ENCODE data around the gene PIP5K1B. TPM values are rescaled to one million over a fixed set of nuclear protein-coding genes. Genes with fewer than 3 reads are reported as not detected.

PIP5K1B gene
- total and polyA plus RNA-seq, 2 donors (not counting 1 experiment from before 2014, with no cell fraction given) = under 0.01 to 0.03 TPM

DNA sequence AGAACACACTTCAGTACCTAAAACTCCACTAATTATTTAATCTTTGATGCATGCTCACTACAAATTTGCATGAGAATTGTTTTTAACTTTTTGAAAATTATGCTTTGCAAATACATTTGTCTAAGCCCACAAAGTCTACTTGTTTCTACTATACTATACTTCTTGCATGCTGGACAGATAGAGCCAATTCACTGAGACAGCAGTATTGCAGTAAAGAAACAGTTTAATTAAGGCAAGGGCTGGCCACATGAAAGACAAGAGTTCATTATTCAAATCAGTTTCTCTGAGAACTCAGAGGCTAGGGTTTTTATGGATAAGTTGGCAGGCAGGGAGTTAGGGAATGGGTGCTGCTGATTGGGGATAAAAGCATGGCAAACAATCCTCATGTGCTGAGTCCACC is 324.5 kb downstream of the PIP5K1B start:
- no peak overlapping the region for H3K9ac ChIP-seq (ENCODE audit: insufficient read depth, low read length)
- no peaks in the 10 kb centered on the region for H3K27me3 ChIP-seq (ENCODE audit: control insufficient read depth, insufficient read depth, low read length)
- no peak overlapping the region for H3K4me3 ChIP-seq (replicated peaks in 1 of 4; ENCODE audit: control extremely low read depth in 1 of 4, insufficient read depth in 1 of 4, low read depth in 3 of 4, low read length in 4 of 4)
- H3K79me2 ChIP-seq (ENCODE audit: control insufficient read depth, insufficient read depth, low read length) = no peaks in the 10 kb centered on the region
- TF ChIP-seq EZH2 (IDR thresholded peaks at IDR 0.05; ENCODE audit: low read length, missing control alignments) = no peak
- TF ChIP-seq, protein P1, sequence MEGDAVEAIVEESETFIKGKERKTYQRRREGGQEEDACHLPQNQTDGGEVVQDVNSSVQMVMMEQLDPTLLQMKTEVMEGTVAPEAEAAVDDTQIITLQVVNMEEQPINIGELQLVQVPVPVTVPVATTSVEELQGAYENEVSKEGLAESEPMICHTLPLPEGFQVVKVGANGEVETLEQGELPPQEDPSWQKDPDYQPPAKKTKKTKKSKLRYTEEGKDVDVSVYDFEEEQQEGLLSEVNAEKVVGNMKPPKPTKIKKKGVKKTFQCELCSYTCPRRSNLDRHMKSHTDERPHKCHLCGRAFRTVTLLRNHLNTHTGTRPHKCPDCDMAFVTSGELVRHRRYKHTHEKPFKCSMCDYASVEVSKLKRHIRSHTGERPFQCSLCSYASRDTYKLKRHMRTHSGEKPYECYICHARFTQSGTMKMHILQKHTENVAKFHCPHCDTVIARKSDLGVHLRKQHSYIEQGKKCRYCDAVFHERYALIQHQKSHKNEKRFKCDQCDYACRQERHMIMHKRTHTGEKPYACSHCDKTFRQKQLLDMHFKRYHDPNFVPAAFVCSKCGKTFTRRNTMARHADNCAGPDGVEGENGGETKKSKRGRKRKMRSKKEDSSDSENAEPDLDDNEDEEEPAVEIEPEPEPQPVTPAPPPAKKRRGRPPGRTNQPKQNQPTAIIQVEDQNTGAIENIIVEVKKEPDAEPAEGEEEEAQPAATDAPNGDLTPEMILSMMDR (conservative IDR thresholded peaks at IDR 0.05 in 1 of 2, IDR thresholded peaks at IDR 0.05 in 1 of 2; ENCODE audit: low read depth in 1 of 2, low read length in 2 of 2) = no peak
- no peaks in the 10 kb centered on the region for H3K9me3 ChIP-seq (ENCODE audit: control insufficient read depth, insufficient read depth, low read depth, low read length)
- no peaks in the 10 kb centered on the region for H3K4me1 ChIP-seq (ENCODE audit: control insufficient read depth, extremely low read depth, insufficient read depth, low read length)
- H4K20me1 ChIP-seq (ENCODE audit: control insufficient read depth, extremely low read depth, insufficient read depth, low read length) = no peaks in the 10 kb centered on the region
- no peak overlapping the region for H3K4me2 ChIP-seq (ENCODE audit: extremely low read depth, insufficient read depth, low read length)
- H2AFZ ChIP-seq (ENCODE audit: low read length) = no peak overlapping the region
- DNase-seq (ENCODE audit: low read depth in 2 of 2) = no peak
- no peaks in the 10 kb centered on the region for H3K36me3 ChIP-seq (ENCODE audit: control insufficient read depth, insufficient read depth, low read length)
- H3K27ac ChIP-seq (ENCODE audit: insufficient read depth, low read length) = no peak overlapping the region

DNA sequence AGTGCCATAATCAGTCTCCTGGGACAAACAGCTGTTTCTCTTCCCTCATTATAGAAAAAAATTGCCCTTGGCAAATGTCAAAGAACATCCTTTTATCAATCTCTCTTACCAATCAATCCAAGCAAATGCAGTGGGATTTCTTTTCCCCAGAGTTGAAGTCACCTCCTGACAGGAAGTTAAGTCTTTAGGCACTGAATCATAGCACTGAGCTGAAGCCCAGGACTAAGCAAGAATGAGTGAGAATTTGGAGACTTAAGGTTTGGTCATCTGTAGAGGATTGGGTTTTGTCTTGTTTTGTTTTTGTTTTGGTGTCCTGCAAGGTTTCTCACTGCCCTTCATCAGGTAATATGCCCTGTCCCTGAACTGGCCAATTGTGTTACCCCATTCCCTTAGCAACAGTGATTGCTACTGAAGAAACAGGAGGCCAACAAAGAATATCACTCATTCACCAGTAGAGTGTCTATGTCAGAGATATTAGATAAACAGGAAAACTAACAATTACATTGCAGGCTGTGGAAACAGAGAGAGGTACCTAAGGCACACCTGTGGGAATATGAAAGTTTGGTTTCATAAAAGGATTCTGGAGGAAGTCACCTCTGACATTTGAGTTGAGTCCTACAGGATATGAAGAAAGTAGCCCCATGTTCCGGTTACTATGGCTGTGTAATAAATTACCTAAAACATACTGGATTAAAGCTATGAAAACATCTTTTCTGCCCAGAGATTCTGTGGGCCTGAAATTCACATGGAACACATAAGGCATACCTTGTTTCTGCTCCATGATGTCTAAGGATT is 326.0 kb downstream of the PIP5K1B start:
- Histone ChIP-seq H3K4me1 (ENCODE audit: control insufficient read depth, extremely low read depth, insufficient read depth, low read length) (peaks cover 2% of the 10 kb centered on the region), H3K27me3 (ENCODE audit: control insufficient read depth, insufficient read depth, low read length) (no peaks in the 10 kb centered on the region), H4K20me1 (ENCODE audit: control insufficient read depth, extremely low read depth, insufficient read depth, low read length) (no peaks in the 10 kb centered on the region), H3K4me2 (ENCODE audit: extremely low read depth, insufficient read depth, low read length) (no peak overlapping the region), H2AFZ (ENCODE audit: low read length) (no peak overlapping the region), H3K9ac (ENCODE audit: insufficient read depth, low read length) (no peak overlapping the region), H3K79me2 (ENCODE audit: control insufficient read depth, insufficient read depth, low read length) (peaks cover under 1% of the 10 kb centered on the region), H3K4me3 (replicated peaks in 1 of 4; ENCODE audit: control extremely low read depth in 1 of 4, insufficient read depth in 1 of 4, low read depth in 3 of 4, low read length in 4 of 4) (no peak overlapping the region), H3K36me3 (ENCODE audit: control insufficient read depth, insufficient read depth, low read length) (no peaks in the 10 kb centered on the region), H3K27ac (ENCODE audit: insufficient read depth, low read length) (no peak overlapping the region), H3K9me3 (ENCODE audit: control insufficient read depth, insufficient read depth, low read depth, low read length) (no peaks in the 10 kb centered on the region)
- TF ChIP-seq, protein P1 (conservative IDR thresholded peaks at IDR 0.05 in 1 of 2, IDR thresholded peaks at IDR 0.05 in 1 of 2; ENCODE audit: low read depth in 1 of 2, low read length in 2 of 2) = no peak
- no peak for TF ChIP-seq EZH2 (IDR thresholded peaks at IDR 0.05; ENCODE audit: low read length, missing control alignments)
- DNase-seq (ENCODE audit: low read depth in 2 of 2) = peak in 1 of 2 donors; percentile 41

DNA sequence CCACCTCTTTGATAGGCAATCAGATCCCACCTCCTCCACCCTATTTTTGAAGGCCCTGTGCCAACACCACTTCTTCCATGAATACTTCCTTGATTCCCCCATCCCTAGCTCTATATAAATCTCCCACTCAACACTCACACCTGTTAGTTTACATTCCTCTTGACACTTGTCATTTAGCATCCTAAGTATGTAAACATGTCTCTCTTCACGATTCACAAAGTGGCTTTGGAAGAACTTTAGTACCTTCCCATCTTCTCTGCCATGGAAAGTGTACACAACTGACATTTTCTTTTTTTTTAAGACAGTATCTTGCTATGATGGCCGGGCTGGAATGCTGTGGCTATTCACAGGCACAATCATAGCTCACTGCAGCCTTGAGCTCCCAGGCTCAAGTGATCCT is 329.0 kb downstream of the PIP5K1B start:
- no peak for DNase-seq (ENCODE audit: low read depth in 2 of 2)
- no peaks in the 10 kb centered on the region for H3K27me3 ChIP-seq (ENCODE audit: control insufficient read depth, insufficient read depth, low read length)
- peaks cover 11% of the 10 kb centered on the region for H3K79me2 ChIP-seq (ENCODE audit: control insufficient read depth, insufficient read depth, low read length)
- H3K4me3 ChIP-seq (replicated peaks in 1 of 4; ENCODE audit: control extremely low read depth in 1 of 4, insufficient read depth in 1 of 4, low read depth in 3 of 4, low read length in 4 of 4) = no peak overlapping the region
- no peak overlapping the region for H3K9ac ChIP-seq (ENCODE audit: insufficient read depth, low read length)
- no peaks in the 10 kb centered on the region for H3K36me3 ChIP-seq (ENCODE audit: control insufficient read depth, insufficient read depth, low read length)
- H2AFZ ChIP-seq (ENCODE audit: low read length) = no peak overlapping the region
- H3K27ac ChIP-seq (ENCODE audit: insufficient read depth, low read length) = no peak overlapping the region
- no peak overlapping the region for H3K4me2 ChIP-seq (ENCODE audit: extremely low read depth, insufficient read depth, low read length)
- no peak for TF ChIP-seq EZH2 (IDR thresholded peaks at IDR 0.05; ENCODE audit: low read length, missing control alignments)
- TF ChIP-seq, protein P1 (conservative IDR thresholded peaks at IDR 0.05 in 1 of 2, IDR thresholded peaks at IDR 0.05 in 1 of 2; ENCODE audit: low read depth in 1 of 2, low read length in 2 of 2) = no peak
- peaks cover 3% of the 10 kb centered on the region for H3K4me1 ChIP-seq (ENCODE audit: control insufficient read depth, extremely low read depth, insufficient read depth, low read length)
- H3K9me3 ChIP-seq (ENCODE audit: control insufficient read depth, insufficient read depth, low read depth, low read length) = no peaks in the 10 kb centered on the region
- no peaks in the 10 kb centered on the region for H4K20me1 ChIP-seq (ENCODE audit: control insufficient read depth, extremely low read depth, insufficient read depth, low read length)

Measured in fibroblast of lung (primary cell).